ENCODE results near the gene CAPNS1.
"Not testable (repeated sequence)": the region's sequence is repeated elsewhere in the genome, so short reads cannot be mapped to it uniquely, and the experiment has no call there.

The CAPNS1 gene

DNA sequence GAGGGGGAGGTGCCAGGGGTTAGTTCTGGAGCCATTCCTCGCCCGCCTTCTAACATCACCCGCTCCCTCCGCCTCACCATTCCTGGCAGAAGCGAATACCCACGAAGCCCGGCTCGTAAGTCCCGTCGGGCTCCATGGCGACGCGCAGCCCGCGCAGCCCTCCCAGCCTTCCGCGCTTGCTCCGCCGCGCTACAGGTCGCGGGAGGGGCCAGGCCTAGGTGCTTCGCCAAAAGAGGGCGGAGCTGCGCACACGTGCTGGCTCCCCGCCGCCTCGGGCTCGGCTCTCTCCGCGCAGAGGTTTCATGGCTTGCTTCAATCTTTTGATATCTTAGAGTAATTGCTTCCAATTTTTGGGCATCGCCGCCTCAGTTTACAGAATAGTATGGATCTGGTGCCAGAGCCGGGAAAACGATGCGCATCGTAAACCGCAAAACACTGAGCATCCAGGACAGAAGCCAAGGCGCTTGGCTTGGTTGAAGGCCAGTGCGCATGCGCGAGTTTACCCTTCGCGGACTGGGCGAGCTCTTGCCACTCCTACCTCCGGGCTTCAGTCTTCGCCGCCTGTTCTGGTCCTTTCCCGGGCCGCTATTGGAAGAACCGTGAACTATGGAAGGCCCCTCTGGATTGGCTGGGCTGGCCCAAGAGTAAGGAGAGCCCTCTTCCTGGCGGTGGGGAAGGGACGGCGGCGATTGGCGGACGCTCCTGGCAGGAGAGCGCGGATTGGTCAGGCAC, 25.0 kb upstream of the CAPNS1 start, which contains the start of gene POLR2I:
POLR2I (minus strand) TSS at position 155 of the 732 bp plus-strand sequence; CDS start at position 136, 19 bp downstream.
- peak; percentile 96 for DNase-seq

DNA sequence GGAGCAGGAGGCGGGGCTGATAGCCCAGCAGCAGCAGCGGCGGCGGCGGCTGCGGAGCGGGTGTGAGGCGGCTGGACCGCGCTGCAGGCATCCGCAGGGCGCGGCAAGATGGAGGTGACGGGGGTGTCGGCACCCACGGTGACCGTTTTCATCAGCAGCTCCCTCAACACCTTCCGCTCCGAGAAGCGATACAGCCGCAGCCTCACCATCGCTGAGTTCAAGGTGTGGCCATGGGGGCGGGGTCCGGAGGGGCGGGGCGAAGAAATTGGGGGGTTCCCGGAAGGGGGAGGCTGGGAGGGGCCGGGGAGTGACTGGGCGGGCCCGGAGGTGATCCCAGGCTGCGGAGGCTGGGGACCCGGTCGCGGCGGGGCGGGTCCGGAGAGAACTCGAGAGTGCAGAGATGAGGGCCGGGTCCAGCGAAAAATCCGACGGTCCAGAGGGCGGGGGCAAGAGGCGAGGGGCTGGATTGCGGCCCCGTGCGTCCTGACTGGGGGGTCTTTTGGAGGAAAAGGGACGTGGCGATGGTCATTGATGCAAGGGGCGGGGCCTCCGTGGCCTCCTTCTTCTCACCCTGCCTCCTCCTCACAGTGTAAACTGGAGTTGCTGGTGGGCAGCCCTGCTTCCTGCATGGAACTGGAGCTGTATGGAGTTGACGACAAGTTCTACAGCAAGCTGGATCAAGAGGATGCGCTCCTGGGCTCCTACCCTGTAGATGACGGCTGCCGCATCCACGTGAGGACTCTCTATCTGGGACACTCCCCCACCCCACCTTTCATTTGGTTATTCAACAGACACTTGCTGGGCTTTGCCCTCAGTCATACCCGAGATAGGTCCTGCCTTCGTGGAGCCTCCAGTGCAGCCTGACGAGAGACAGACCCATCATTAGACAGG, 24.2 kb upstream of the CAPNS1 start, which contains the start of gene TBCB:
TBCB (plus strand) TSS at position 16 of the 891 bp plus-strand sequence; CDS start at position 109, 93 bp downstream.
- DNase-seq: peak; percentile 93

DNA sequence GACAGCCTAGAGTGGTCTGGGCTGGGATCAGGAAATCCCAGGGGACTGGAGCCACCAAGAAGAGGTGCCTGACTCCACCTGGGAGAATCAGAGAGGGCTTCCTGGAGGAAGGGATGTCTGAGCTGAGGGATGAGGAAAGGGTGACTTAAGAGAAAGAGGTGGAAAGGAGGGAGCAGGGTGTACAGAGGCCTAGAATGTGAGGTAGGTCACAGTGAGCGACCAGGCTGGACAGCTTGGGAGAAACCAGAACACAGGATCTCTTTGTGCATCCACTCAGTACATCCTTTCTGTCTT, 23.6 kb upstream of the CAPNS1 start:
- DNase-seq: no peak

DNA sequence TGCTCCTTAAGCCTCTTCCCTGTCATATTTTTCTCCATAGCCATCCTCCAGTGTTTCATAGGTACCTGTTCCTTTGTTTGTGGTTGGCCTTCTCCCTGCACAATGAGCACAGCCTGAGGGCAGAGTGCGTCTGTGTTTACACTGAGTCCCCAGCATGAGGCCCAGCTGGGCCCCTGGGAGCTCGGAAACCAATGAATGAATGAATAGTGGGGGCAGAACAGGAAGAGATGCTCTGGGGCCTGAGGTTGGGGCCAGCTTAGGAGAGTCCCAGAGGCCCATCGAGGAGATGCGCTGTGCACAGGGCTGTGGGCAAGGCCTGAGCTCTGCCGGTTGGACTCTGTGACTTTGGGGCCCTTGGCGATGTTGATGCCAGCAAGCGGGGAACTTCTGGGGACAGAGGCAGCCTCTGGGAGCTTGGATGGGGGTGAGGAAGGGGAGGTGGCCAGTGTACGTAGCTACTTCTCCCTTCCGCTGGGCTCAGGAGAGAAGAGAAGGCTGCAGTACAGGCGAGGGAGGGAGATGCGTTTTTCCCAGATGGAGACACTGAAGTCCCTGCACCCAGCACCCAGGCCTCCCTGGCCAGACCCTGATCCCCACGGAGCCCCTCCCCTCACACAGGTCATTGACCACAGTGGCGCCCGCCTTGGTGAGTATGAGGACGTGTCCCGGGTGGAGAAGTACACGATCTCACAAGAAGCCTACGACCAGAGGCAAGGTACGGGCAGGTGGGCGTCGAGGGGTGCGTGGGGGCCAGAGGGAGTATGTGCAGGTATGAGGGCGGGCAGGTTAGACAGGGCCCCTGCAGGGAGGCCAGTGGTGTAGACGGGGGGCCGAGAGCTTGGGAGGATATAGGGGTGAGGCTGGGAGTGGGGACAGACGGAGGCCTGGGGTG, 19.5 kb upstream of the CAPNS1 start:
- no peak for DNase-seq

DNA sequence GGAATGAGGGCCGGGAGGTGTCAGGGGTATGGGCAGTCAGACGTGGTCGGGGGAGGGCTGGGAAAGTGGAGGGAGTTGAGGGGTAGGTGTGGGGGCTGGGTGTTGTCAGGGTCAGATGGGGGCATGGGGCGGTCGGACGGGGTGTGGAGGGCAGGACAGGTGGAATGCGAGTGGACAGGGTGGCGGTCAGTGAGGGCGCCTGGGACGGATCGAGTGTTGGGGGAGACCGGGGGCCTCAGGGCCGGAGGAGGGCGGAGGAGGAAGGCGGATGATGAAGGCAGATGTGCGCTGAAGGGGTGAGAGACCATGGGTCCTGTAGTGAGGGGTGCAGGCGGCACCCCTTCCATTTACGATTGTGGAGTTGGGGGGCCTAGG, 18.9 kb upstream of the CAPNS1 start:
- DNase-seq: no peak

DNA sequence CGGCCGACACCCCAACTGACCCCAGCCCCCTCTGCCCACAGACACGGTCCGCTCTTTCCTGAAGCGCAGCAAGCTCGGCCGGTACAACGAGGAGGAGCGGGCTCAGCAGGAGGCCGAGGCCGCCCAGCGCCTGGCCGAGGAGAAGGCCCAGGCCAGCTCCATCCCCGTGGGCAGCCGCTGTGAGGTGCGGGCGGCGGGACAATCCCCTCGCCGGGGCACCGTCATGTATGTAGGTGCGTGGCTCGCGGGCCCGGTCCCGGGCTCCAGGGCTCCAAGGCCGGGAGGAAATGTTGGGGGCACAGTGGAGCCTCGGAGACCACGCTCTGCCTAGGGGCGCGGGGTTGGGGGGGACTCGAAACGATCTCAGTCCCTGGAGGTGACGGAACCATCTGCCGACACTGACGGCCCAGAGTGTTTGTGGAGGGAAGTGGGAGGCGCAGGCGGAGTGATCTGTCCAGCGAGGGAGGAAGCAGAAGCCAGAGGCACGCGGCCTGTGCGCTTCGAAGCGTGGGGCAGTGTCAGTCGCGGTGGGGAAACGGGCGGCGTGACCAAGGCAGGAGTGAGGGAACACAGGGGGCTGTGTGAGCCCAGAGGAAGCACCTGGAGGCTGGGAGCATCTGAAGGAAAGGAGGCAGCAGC, 18.3 kb upstream of the CAPNS1 start:
- no peak for DNase-seq

DNA sequence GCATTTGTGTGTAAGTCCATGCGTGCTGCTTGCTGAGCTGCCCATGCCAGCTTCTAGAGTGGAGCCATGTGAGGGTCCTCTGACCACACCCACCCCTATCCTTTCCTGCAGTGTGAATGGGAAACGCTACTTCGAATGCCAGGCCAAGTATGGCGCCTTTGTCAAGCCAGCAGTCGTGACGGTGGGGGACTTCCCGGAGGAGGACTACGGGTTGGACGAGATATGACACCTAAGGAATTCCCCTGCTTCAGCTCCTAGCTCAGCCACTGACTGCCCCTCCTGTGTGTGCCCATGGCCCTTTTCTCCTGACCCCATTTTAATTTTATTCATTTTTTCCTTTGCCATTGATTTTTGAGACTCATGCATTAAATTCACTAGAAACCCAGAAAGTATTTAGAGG, 14.3 kb upstream of the CAPNS1 start:
- no peak for DNase-seq

DNA sequence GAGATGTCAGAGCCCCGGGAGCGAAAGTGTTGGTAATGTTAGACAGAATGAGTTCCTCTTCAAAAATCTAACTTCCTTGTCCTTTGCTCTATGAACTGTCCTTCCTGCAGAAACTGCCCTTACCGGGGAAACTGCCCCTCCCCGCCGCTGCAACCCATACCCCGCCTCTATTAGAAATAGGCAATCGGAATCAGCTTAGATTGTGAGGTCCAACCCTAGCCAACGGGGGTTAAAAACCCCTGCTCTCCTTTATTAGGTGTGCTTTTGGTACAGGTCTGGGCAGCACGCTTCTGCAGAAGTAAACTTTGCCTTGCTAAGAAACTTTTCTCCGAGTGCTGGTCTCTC, 11.5 kb upstream of the CAPNS1 start:
- no peak for DNase-seq

DNA sequence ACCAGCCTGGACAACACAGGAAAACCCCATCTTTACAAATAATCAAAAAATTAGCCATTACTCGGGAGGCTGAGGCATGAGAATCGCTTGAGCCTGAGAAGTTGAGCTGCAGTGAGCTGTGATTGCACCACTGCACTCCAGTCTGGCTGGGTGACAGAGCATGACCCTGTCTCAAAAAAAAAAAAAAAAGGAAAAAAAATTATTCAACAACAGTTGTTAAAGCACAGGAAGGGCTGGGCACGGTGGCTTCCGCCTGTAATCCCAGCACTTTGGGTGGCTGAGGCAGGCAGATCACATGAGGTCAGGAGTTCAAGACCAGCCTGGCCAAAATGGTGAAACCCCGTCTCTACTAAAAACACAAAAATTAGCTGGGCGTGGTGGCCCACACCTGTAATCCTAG, 8.6 kb upstream of the CAPNS1 start:
- not testable (repeated sequence) for DNase-seq

DNA sequence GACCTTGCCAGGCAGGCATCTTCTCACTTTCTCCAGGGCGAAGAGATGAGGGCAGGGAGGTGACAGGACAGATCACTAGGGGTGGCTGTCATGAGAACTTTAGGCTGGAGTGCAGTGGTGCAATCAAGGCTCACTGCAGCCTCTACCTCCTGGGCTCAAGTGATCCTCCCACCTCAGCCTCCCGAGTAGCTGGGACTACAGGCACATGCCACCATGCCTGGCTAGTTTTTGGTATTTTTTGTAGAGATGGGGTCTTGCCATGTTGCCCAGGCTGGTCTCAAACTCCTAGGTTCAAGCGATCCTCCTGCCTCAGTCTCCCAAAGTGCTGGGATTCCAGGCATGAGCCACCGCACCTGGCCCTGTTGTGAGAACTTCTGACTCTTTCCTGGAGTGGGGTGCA, 5.0 kb upstream of the CAPNS1 start:
- not testable (repeated sequence) for DNase-seq

DNA sequence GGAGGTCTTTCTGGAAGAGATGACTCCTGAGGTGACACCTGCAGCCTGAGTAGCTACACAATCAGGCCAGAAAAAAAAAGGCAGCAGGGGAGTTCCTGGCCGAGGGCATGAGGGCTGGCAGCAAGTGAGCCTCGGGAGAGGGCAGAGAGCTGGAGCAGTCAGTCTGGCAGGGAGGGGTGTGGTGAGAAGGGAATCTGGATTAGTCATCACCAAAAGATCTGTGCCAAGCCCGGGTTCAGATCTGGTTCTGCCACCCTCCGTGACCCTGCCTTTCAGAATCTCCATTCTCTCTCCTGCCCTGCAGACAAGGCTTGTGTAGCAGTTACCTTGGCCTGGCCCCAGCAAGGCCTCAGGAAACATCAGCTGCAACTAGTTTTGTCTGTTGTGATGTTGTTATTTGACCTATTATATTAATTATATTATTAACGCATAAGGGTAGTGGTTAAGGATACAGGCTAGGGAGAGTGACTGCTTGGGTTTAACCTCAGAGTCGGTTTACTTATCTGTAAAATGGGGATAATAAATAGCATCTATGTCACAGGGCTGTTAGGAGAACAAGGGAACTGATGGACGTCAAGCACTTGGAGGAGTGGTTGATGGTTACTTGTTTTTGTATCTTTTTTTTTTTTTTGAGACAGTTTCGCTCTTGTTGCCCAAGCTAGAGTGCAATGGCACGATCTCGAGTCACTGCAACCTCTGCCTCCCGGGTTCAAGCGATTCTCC, 2.7 kb upstream of the CAPNS1 start:
- no peak for DNase-seq

DNA sequence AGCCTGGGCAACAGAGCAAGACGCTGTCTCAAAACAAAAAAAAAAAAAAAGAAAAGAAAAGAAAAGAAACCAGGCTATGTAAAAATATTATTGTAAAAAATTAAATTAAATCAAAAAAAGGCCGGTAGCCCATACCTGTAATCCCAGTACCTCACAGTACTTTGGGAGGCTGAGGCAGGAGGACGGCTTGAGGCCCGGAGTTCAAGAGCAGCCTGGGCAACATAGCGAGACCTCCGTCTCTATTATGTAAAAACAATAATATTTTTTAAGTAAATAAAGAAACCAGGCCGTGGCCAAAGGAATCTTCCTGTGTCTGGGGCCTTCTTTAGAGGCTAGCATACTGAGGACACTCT, 770 bp upstream of the CAPNS1 start:
- DNase-seq: no peak

DNA sequence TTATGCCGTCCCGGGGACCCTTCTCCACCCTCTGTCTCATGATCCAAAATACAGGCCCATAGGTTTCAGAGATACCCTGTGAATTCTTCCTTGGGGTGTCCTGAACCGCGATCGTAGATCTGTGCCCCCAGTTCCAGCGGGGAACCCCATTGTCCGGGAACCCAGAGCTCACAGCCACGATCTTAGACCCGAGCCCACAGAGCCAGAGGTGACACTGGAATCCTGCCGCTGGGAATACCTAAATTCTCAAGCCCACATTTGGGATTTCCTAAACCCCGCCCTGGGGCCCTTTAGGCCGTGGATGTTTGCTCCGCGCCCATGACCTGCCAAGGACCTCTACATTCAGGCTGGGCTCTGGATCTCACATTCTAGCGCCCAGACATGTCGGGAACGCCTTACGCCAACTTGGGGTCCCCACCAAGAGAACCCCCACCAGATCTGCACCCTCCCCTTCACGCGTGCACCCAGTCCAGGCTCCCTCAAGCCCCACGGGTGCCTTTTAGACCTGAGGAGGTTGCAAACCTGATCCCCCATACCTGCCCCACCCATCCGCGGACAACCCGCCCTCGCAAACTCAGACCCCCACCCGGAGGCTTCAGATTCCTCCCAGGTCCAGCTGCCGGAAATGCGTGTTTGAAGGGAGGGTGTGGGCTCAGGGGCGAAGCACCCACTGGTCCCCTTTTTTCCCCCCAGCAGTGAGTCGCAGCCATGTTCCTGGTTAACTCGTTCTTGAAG, 605 bp downstream of the CAPNS1 start:
- no peak for DNase-seq

DNA sequence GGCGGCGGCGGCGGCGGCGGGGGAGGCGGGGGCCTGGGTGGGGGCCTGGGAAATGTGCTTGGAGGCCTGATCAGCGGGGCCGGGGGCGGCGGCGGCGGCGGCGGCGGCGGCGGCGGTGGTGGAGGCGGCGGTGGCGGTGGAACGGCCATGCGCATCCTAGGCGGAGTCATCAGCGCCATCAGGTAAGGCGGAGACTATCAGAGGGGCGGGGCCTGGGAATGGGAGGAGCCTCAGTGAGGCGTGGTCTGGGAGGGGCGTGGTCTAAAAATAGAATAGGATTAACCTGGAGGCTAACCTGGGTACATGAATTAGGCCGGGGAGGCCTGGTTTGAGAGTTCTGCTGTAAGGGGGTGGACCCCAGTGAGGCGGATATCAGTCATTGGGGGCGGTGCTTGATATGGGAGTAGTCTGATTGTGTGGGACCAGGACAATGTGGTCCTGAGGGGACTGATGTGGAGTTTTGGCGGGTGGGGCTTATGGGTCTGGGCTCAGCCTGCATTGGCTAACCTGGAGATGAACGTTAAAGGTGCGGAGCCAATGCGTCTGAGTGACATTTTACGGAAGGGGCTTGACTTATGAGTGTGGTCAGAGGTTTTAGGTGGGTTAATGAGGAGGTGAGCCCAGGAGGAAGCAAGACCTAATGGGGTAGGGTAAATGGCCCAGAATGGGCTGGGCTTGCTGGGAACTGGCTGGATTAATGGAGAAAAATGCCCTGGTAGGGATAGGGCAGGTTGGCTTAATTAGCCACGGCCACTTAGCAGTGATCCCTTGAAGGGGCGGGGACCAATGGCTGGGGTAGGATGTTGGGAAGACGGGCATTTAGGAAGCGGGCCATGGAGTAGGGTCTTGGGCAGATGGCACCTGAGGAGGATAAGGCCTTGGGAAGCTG, 1.4 kb downstream of the CAPNS1 start:
- peak; percentile 51 for DNase-seq

DNA sequence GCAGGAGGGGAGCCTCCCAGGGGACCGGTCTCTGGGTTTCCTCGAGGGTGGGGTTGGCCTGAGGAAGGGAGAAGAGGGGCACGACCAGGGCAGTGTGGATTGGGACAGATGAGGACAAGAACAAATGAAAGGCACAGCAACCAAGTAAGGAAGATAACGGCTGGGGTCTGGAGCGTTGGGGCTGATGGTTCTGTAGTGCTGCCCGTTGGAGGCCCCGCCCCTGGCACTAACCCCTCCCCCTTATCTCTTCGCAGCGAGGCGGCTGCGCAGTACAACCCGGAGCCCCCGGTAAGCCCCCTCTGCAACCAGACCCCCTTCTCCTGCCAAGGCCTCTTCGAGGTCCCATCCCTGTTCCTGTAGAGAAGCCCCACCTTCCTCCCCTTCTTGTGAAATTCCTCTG, 2.2 kb downstream of the CAPNS1 start:
- DNase-seq: no peak

DNA sequence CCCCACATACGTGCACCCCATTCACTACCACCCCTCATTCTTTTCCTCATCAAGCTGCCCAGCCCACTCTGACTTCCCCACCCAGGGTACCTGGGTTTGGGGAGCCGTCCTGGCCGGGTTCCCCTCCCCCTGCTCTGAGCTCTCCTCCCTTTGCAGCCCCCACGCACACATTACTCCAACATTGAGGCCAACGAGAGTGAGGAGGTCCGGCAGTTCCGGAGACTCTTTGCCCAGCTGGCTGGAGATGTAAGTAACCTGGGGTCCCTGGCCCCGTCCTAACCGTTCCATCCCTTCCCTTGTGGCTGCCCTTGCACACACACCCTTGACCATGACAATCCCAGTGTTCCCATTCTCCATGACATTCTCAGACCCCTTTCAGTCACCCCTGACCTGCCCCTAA, 2.6 kb downstream of the CAPNS1 start:
- no peak for DNase-seq

DNA sequence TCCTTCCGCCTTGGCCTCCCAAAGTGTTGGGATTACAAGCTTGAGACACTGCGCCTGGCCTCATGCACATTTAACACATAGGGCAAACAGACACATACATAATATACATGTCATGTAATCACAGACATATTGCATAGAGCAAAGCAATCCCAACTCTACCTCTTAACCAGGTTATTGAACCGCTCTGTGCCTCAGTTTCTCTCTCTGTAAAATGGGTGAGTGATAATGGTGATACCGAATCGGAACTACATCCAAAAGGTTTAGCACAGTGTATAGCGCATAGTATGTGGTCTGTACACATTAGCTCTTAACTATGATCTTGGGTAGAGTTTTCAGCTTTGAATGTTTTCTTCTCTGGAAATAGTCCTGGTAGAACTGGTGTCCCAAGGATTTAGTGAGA, 4.8 kb downstream of the CAPNS1 start:
- DNase-seq: no peak

DNA sequence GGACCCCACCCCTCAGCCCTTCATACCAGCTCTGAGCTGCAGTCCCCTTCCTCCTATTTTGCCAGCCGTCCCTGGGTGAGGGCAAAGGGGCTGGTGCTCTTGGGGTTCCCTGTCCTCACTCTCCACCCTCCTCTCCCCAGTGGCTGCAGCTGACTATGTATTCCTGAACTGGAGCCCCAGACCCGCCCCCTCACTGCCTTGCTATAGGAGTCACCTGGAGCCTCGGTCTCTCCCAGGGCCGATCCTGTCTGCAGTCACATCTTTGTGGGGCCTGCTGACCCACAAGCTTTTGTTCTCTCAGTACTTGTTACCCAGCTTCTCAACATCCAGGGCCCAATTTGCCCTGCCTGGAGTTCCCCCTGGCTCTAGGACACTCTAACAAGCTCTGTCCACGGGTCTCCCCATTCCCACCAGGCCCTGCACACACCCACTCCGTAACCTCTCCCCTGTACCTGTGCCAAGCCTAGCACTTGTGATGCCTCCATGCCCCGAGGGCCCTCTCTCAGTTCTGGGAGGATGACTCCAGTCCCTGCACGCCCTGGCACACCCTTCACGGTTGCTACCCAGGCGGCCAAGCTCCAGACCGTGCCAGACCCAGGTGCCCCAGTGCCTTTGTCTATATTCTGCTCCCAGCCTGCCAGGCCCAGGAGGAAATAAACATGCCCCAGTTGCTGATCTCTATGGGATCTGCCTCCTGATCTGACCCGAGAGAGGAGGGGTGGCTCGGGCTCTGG, 10.0 kb downstream of the CAPNS1 start:
- no peak for DNase-seq

DNA sequence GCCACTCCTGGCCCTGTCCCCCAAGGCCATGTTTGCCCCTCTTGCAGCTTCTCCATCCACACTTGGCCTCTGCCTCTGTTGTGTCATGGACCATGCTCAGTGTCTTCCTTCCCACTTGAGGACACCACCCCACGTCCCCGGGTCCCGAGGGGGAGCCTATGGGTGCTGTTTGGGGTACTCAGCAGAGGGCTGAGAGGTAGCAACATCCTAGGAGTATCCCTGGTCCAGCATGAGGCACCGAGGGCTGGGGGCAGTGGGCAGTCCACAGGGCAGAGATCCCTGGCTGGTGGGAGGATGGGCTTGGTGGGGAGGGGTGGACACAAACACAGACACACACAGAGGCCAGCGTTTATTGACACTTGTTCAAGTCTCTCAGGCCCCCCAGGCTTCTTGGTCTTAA, 10.7 kb downstream of the CAPNS1 start:
- DNase-seq: no peak
